Activated CD8-positive, alpha-beta T cell treated with anti-CD3 and anti-CD28 coated beads, Interleukin-2, amount 10 ng/mL, durations not matched to agents 7 days and 5 days (primary cell): Measurements from ENCODE around the gene CCL22. TPM values are rescaled to one million over a fixed set of nuclear protein-coding genes. Genes with fewer than 3 reads are reported as not detected.

Experiments used
- total RNA-seq, 2 experiments: library from RNA; stranded (reverse); gene quantifications; one replicate each; pipeline ENCODE4 v1.2.3, GENCODE V29; 2021

CCL22 gene
- total RNA-seq, 2 experiments from 2014 or later, result 0.97 to 0.99 TPM

Other genes with a start within 250 kb of the CCL22 start
- 100 to 1,000 TPM; 106 to 113 TPM for gene PSME3IP1, start 172.7 kb upstream of the CCL22 start, total RNA-seq
- gene RSPRY1, start 172.5 kb upstream of the CCL22 start, total RNA-seq, result 10 to 100 TPM; 30.9 to 35.8 TPM
- 10 to 100 TPM; 33.3 to 36.9 TPM for gene ARL2BP, start 113.5 kb upstream of the CCL22 start, total RNA-seq
- gene PLLP, start 74.1 kb upstream of the CCL22 start, total RNA-seq, result under 1 TPM; 0.18 to 0.37 TPM
- not detected for gene CX3CL1, start 13.7 kb downstream of the CCL22 start, total RNA-seq
- gene CCL17, start 46.0 kb downstream of the CCL22 start, total RNA-seq, result under 1 TPM in 1 of 2 experiments, not detected in 1; 0.50 TPM
- 10 to 100 TPM; 47.8 to 53.8 TPM for gene CIAPIN1, start 88.6 kb downstream of the CCL22 start, total RNA-seq
- gene COQ9, start 88.7 kb downstream of the CCL22 start, total RNA-seq, result 10 to 100 TPM; 38.2 to 40.4 TPM
- gene POLR2C, start 103.9 kb downstream of the CCL22 start, total RNA-seq, result 10 to 100 TPM; 57.0 to 58.3 TPM
- 1 to 10 TPM; 4.8 to 6.4 TPM for gene DOK4, start 127.7 kb downstream of the CCL22 start, total RNA-seq
- 10 to 100 TPM; 16.3 to 18.2 TPM for gene CCDC102A, start 177.8 kb downstream of the CCL22 start, total RNA-seq
- 10 to 100 TPM; 16.0 to 18.1 TPM for gene ADGRG5, start 183.9 kb downstream of the CCL22 start, total RNA-seq